Stomach smooth muscle (tissue), 2 donors: Measurements from ENCODE around the gene TEAD1.

Experiments
- H3K27ac ChIP-seq: one replicate; pipeline ENCODE4 v1.7.0; 2013; ENCODE audit warnings: mild to moderate bottlenecking, low read length, inconsistent platforms
- H3K27me3 ChIP-seq, 2 donors: one replicate each; pipeline ENCODE4 v1.7.0; 2013; ENCODE audit warnings: low read length in 2 of 2; ENCODE audit not compliant: insufficient read depth in 2 of 2, control insufficient read depth in 1 of 2
- H3K36me3 ChIP-seq, 2 donors: one replicate each; pipeline ENCODE4 v1.7.0; 2013; ENCODE audit warnings: low read length in 2 of 2; ENCODE audit not compliant: control insufficient read depth in 2 of 2, insufficient read depth in 2 of 2
- H3K4me1 ChIP-seq: one replicate; pipeline ENCODE4 v1.7.0; 2013; ENCODE audit warnings: low read length; ENCODE audit not compliant: control insufficient read depth, insufficient read depth
- H3K4me3 ChIP-seq, 2 donors: one replicate each; pipeline ENCODE4 v1.7.0; 2013; ENCODE audit warnings: low read length in 2 of 2
- H3K9ac ChIP-seq, 2 donors: one replicate each; pipeline ENCODE4 v1.7.0; 2013; ENCODE audit warnings: low read length in 2 of 2, mild to moderate bottlenecking in 1 of 2
- H3K9me3 ChIP-seq, 2 donors: one replicate each; pipeline ENCODE4 v1.7.0; 2013; ENCODE audit warnings: low read length in 2 of 2; ENCODE audit not compliant: control insufficient read depth in 2 of 2
- donor health status: healthy.
- donor health status: Pancreatic carcinoma.

Gene TEAD1

DNA sequence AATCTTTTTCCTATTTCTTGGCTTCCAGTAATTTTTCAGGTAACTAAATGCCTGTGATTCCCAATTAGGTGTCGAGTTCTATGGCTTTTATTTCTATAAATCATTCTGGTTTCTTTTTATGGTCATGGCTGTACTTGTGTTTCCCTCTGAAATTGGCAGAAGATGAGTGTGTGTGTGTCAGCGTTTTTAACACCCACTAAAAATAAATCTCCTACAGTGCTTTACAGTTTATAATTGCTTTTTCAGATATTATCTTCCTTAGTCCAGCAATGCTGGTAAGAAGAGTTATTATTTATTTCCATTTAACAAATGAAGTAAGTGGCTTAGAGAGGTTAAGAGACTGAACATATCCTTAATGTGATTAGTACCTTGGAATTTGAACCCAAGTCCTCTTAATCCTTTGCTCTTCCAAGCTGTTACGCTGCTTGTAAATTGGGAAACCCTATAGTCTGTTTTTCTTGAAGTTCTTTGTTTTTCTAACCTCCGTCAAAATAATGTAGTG is 125.2 kb downstream of the TEAD1 start:
- Histone ChIP-seq H3K9me3 (no peaks in the 10 kb centered on the region), H3K4me1 (peaks cover 50% of the 10 kb centered on the region), H3K4me3 (no peak overlapping the region), H3K27ac (peak overlapping the region; percentile 75), H3K9ac (no peak overlapping the region), H3K36me3 (no peaks in the 10 kb centered on the region), H3K27me3 (no peaks in the 10 kb centered on the region)

- Histone ChIP-seq H3K9ac (peak overlapping the region in 1 of 2 donors; percentile 21), H3K4me1 (peaks cover 52% of the 10 kb centered on the region), H3K27ac (peak overlapping the region; percentile 82)
Measured at GRCh38 chr11:12800032-12800671, 125.9 kb downstream of the TEAD1 start.

GRCh38 chr11:12800871-12801270 is 126.7 kb downstream of the TEAD1 start:
- peak overlapping the region in 1 of 2 donors; percentile 3 for H3K4me3 ChIP-seq
- H3K9ac ChIP-seq, result no peak overlapping the region
- no peaks in the 10 kb centered on the region for H3K27me3 ChIP-seq
- no peaks in the 10 kb centered on the region for H3K36me3 ChIP-seq
- H3K9me3 ChIP-seq, result no peaks in the 10 kb centered on the region
- peak overlapping the region; percentile 82 for H3K27ac ChIP-seq
- H3K4me1 ChIP-seq, result peaks cover 52% of the 10 kb centered on the region

More at GRCh38 chr11:12800032-12800671, 125.9 kb downstream of the TEAD1 start:
- Histone ChIP-seq H3K27me3 (no peaks in the 10 kb centered on the region), H3K36me3 (no peaks in the 10 kb centered on the region), H3K4me3 (peak overlapping the region in 1 of 2 donors; percentile 3), H3K9me3 (no peaks in the 10 kb centered on the region)

DNA sequence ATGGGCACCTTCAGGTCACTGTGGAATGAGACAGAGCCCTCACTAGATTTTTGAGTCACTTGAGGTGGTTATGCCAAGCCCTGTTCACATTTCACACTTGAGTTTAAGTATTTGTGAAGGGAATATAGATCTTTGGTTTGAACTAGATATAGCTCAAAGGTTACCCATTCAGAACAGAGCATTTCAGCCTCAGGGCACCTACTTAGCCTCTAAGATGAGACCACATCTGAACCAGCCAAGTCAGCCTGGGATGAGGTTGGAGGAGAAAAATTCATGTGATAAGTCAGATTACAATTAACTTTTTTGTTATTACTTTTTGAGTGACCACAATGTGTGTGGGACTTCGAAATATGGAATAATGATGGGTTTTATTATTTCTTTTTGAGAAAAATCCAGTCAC is 127.8 kb downstream of the TEAD1 start:
- H3K36me3 ChIP-seq, result no peaks in the 10 kb centered on the region
- H3K27me3 ChIP-seq, result no peaks in the 10 kb centered on the region
- H3K27ac ChIP-seq, result peak overlapping the region; percentile 82
- no peaks in the 10 kb centered on the region for H3K9me3 ChIP-seq
- no peak overlapping the region for H3K4me3 ChIP-seq
- H3K4me1 ChIP-seq, result peaks cover 52% of the 10 kb centered on the region
- no peak overlapping the region for H3K9ac ChIP-seq

DNA sequence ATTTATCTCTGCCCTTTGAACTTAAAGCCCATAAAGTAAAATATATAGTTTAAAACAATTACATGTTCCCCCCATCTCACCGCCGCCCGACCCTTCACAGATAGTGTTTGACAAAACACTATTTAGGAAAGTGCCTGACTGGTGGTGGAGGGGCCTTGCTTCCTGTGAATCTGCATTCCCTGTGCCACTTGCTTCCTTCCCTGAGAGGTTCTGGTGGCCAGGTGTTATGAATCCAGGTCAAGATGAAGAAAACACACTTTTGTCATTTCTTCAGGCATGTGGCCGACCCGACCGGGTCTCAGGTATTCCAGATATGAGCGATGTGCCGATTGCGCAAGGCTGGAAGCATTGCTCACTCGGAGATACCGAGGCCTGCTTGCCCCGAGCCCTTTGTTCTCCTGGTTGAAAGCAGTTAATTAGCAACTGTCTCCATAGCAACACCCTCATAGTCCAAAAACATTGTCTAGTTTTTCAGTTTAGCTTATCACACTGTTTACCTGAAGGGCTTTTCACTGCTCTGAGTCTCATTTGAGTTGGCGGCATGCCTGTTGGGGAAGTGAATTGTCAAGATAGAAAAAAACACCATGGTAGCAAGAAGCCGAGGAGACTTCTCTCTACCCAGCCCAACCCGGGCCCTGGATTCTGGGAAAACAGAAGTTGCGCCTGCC is 128.3 kb downstream of the TEAD1 start:
- Histone ChIP-seq H3K4me3 (peak overlapping the region; percentile 0 to 44), H3K9ac (peak overlapping the region in 1 of 2 donors; percentile 51), H3K27ac (peak overlapping the region; percentile 82), H3K4me1 (peaks cover 52% of the 10 kb centered on the region), H3K27me3 (no peaks in the 10 kb centered on the region), H3K9me3 (no peaks in the 10 kb centered on the region), H3K36me3 (no peaks in the 10 kb centered on the region)

GRCh38 chr11:12803086-12803826 is 129.0 kb downstream of the TEAD1 start:
- Histone ChIP-seq H3K9ac (peak overlapping the region in 1 of 2 donors; percentile 47), H3K27me3 (no peaks in the 10 kb centered on the region), H3K36me3 (no peaks in the 10 kb centered on the region), H3K27ac (peak overlapping the region; percentile 82), H3K4me3 (peak overlapping the region; percentile 0 to 44), H3K4me1 (peaks cover 55% of the 10 kb centered on the region), H3K9me3 (no peaks in the 10 kb centered on the region)

- Histone ChIP-seq H3K36me3 (no peaks in the 10 kb centered on the region), H3K27ac (peak overlapping the region; percentile 18), H3K9me3 (no peaks in the 10 kb centered on the region), H3K4me3 (no peak overlapping the region), H3K9ac (no peak overlapping the region), H3K4me1 (peaks cover 54% of the 10 kb centered on the region), H3K27me3 (no peaks in the 10 kb centered on the region)
Measured at GRCh38 chr11:12806113-12806512, 131.9 kb downstream of the TEAD1 start.

DNA sequence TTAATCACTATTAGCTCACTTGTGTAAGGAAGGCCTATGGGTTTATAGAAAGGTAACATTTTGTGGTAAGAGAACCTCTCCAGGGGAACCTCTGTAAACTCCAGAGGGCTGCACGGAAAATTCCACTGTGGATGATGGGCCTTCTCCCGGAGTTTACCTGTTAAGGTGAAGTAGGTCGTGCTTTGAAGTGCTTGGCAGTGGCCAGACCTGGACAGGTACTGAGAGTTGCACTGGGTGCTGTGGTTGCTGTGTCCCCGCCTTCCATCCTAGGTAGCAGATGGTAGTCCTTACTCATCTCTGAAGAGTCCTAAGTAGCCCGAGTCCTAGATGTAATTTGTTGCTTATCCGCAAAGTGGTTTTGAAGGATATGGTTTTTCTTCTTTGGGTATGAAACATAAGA is 133.4 kb downstream of the TEAD1 start:
- Histone ChIP-seq H3K36me3 (no peaks in the 10 kb centered on the region), H3K9me3 (no peaks in the 10 kb centered on the region), H3K9ac (no peak overlapping the region), H3K4me3 (no peak overlapping the region), H3K4me1 (peaks cover 42% of the 10 kb centered on the region), H3K27me3 (no peaks in the 10 kb centered on the region), H3K27ac (no peak overlapping the region)

DNA sequence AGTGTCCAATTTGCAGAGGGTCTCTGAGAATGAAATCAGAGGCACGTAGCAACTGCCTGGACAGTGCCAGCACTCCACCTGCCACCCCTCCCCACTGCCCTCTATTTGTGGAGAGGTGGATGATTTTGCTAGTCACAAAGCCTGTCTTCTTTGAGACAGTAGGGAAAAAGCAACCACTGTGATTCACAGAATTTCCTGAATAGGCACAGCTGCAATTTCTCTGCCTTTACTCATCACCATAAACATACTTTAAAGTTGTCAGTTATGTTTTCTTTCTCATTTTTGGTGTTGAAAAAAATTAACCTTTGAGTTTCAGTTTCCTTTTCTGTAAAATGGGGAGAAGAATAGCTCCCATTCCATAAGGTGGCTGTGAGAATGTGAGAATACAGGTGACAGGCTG is 134.3 kb downstream of the TEAD1 start:
- H3K36me3 ChIP-seq, result no peaks in the 10 kb centered on the region
- H3K4me1 ChIP-seq, result peaks cover 42% of the 10 kb centered on the region

GRCh38 chr11:12809364-12809763 is 135.1 kb downstream of the TEAD1 start:
- Histone ChIP-seq H3K27me3 (no peaks in the 10 kb centered on the region), H3K4me3 (no peak overlapping the region), H3K9me3 (no peaks in the 10 kb centered on the region), H3K36me3 (no peaks in the 10 kb centered on the region), H3K9ac (no peak overlapping the region), H3K4me1 (peaks cover 43% of the 10 kb centered on the region), H3K27ac (no peak overlapping the region)

More for the DNA sequence above, 134.3 kb downstream of the TEAD1 start:
- no peak overlapping the region for H3K9ac ChIP-seq
- no peaks in the 10 kb centered on the region for H3K9me3 ChIP-seq
- H3K4me3 ChIP-seq, result no peak overlapping the region
- H3K27ac ChIP-seq, result no peak overlapping the region
- H3K27me3 ChIP-seq, result no peaks in the 10 kb centered on the region
